NOMO-1 (cell line): ENCODE results near the gene CSNK2A3.
"Not testable (repeated sequence)": the region's sequence is repeated elsewhere in the genome, so short reads cannot be mapped to it uniquely, and the experiment has no call there.

Experiments used
- DNase-seq, 2 experiments: peaks; one replicate each; lab custom pipeline; 2025; ENCODE audit not compliant: unreplicated experiment in 2 of 2; lab: John Stamatoyannopoulos, UW

CSNK2A3 gene

DNA sequence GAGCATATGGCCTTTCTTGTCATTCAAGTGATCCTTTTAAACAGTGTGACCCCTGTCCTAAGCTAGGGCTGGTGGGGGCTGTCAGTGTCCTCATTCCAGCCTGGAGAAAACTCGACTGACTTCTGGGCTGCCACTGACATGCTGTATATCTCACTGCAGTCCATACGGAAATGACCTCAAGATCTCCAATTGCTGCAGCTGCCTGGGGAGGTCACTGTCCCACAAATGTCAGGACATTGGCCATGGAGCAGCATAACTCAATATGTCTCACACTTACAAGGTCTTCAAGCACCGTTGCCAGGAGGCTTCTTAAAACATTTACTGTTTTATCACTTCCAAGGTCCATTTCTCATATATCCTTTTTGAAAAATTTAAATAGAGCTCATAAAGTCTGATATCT lies 27.8 kb upstream of the CSNK2A3 start:
- DNase-seq, result no peak

DNA sequence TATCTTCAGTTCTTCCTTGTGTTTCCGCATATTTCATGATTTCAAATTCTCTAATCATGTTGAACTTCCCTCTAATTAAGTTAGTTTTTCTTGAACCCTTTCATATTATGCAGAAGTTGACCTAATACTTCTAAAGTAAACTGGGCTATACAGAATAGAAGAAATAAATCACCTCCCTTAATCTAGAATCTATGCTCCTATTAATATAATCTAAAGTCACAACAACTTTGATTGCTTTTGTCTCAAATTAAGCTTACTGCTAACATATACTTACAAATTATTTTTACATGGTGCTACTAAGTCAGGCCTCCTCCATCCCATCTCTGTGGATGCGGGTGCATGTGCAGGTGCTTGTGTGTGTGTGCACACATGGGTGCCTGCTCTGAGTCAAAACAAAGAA lies 27.3 kb upstream of the CSNK2A3 start:
- DNase-seq, result no peak

DNA sequence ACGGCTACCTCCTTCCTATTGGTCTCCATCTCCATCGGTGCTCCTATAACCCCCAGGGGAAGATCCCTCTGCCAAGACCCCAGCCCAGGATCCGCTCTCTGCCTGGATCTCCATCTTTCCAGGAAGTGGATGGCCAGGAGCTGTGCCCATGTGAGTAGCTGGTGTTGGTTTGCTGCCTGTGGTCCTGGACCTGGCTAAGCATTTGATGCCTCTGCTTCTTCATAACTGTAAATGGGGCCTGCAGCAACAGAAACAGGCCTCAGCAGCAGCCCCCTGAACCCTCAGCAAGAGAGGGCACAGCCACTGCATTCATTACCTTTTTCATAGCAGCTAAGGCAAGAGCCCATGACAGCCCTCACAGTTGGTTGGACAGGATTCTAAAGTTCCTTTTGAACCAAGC lies 26.6 kb upstream of the CSNK2A3 start:
- DNase-seq, result no peak

DNA sequence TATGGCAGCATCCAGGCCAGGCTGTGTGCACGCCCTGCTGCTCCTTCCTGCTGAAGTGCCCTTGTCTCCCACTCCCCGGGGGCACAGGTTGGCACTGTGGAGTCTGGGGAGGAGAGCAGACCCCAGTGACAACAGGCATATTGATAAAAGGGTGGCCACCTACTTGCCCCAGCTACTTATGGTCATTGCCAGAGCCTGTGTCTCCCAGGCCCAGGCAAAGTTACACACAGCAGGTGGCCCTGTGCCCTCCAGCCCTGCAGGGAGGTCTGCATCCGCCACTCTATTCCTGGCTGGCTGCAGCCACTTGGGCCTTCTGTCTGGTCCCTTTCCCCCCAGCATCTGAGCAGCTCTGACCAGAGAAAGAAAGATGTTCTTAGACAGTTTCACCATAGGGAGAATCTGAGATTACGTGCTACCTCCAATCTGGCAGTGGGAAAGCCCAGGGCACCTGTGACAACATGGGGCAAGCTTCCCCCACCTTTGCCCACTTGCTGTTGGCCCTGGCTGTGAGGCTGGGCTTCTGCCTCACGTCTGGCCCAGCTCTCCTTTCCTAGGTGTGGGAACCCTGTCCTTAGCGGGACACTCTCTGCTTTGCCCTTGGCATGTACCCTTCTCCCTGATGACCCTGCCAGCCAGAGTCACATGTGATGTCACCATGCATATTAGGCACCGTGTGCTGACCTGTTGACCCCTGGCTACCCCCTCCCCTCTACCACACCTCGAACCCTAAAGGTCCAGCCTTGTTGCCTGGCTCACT lies 25.3 kb upstream of the CSNK2A3 start:
- DNase-seq, result no peak

DNA sequence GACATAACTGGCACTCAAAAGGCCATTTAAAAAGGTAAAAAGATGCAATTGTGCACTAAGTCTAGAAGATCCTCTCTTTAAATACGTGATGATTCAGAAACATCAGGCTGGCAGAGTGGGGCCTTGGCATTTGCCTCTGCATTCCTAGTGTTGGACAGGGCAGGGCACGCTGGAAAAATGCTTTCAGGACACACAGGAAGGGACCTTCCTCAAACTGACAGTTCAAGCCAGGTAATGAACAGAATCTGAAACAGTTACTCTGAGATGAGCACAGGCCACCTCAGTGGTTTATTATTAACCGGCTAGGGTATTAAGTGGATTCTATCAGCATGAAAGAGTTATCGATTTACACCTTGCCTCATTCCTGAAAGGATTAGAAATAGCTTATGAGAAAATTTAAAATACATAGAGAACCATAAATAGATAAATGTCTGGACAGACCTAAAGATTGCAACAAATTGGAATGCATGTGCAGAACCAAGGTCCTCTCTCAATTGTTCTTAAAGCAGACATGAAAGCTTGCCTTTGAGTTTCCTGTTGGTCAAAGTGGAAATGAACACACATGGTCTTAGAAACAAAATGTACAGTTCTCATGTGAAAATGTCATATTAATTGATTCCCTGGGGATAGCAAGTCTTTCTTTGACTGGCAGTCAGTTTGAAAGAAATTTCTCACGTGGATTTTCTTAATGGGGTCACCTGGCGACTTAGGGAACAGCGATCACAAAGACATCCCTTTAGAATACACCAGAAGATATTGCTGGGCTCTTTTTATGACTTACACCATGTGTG lies 21.5 kb upstream of the CSNK2A3 start:
- DNase-seq, result no peak

DNA sequence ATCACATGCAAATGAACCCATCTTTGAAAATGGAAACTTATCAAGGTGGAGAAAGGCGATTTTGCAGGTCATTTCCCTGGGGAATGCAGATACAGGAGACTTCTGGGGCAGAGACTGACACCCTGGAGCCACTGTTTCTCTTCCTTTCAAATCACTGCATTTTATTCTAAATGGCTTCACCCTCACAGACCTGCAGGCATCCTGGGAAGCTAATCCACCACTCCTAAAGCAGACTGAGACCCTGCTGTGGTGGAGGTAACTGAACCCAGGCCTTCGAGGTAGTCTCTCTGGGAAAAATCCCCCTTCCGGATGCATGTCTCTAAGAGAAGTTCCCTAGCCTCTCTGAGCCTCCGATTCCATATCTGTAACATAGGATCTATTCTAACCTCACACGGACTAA lies 20.9 kb upstream of the CSNK2A3 start:
- no peak for DNase-seq

DNA sequence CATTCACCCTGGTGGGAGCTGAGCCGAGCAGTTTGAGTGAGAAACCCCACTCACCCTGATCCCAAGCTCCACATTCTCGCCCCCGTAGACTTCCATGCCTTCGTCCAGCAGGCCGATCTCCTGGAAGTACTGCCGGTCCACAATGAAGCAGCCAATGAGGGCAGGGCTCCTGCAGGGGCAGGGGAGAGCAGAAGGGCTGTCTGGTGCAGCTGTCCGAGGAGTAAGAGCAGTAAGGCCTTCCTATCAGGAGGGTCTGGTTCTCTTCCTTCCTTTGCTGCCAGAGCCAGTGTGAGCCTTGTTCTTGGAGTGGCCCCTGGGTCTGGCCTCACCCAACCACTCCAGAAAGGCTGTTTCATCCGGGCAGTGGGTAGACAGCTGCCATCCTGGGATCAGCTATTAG lies 19.4 kb upstream of the CSNK2A3 start:
- DNase-seq, result no peak

DNA sequence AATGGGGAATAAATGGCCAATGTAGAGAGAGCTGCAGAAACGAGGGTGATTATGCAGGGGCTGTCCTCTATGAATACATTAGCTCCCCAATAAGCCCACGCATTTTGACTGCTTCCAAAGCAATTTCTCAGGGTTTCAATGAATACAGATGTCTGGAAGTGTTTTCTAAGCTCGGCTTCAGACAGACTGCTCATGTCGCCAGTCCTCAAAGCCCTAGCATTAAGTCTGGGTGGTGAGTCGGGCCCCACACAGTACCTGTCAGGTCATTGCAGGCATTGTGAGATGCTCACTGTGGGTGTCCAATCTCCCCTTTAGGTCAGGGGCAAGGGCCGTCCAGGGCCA lies 17.9 kb upstream of the CSNK2A3 start:
- DNase-seq, result no peak

DNA sequence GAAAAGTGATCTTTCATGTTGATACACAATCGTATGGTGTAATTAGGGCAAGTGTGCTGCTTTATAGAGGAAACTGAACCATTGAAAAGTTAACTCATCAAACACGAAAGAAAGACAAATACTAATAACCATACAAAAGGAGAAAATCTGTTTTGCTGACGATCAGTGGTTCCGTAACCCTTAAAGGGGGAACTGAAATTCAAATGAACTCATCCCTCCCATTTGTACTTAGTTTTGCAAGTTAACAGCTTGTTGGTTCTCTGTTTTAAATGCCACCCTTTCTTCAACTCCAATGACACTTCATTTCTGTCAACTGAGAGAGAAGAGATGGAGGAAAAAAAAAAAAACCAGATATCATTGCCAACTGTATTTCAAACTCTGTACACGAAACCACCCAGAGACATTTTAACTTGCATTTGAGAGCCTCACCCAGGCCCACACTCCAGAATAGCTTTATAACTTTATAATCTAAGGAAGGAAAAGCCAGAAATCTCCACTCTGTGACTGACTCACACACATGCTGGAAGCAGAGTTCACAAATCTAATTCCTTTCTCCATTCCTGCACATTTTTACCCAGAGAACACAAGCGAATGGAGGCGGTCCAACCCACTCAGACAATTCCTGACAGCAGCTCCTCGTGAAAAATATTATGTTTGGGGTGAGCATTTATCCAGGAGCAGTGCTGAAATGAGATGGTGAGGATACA lies 17.4 kb upstream of the CSNK2A3 start:
- peak; percentile 61 to 87 for DNase-seq

DNA sequence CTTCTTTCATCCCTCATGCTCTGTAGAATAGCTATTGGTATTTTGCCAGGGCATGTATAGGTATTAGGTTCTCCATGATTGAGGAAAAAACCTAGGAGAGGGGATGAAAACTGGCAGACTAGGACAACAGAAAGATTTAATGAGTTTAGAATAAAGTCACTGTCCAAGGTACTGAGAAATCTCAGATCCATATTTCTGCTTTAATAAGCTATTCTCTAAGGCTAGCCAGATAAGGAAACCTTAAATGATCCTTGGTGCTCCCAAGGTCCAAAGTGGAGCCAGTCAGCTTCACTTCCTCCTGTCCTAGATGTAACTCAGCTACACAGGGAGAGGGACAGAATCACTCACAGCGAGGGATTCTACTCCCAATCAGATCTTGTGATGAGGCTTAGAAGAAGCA lies 13.7 kb upstream of the CSNK2A3 start:
- peak in 1 of 2 experiments; percentile 4 for DNase-seq

DNA sequence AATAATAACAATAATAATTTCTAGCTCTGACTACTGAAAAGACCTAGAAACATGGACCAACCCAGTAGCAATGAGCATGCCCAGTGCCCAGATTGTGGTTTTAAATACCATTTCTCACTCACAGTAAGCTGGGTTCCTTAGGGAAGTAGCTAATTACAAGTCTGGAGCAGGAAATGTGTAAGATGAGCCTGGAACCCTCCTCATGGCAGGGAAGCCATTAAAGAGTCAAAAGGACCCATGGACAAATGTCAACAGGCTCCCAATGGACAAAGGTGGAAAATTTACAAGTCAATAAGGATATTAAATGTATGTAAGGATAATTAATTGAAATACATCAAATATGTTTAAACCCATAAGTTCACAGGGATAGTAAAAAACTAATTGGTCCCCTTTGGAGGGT lies 10.6 kb upstream of the CSNK2A3 start:
- DNase-seq, result no peak

DNA sequence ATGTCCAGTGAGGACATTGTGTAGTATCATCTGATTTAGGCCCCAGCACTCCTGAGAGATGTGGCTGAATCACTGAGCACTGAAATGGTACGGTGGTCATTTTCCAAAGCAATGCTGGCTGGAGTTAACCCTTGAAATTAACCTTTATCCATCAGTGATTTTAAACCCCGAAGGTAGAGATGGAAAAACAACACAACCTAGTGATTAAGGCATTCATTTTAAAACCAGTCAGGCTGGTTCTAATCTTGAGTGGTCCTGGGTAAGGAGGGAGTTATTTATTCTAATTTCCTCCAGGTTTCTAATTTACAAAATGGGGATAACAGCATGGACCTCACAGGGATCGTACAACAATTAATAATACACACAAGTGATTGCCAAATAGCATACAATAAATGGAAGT lies 6.6 kb upstream of the CSNK2A3 start:
- no peak for DNase-seq

DNA sequence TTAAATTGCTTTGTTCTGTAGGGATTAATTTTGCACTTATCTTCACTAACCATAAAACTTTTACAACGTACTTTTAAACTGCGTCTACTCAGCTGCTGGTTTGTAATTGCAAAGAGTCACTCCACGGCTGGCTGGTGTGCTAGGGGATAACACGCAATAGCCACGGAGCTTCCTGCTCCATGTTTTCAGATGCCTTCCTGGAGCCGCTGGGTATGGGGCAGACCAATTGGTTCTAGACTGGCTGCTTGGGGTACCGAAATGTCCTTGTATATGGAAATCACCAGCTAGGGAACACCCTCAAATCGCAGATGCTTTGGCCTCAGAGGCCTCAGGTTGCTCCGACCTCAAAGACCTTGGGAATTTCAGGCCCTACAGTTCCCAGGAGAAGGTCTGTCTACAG lies 3.8 kb upstream of the CSNK2A3 start:
- DNase-seq, result no peak

DNA sequence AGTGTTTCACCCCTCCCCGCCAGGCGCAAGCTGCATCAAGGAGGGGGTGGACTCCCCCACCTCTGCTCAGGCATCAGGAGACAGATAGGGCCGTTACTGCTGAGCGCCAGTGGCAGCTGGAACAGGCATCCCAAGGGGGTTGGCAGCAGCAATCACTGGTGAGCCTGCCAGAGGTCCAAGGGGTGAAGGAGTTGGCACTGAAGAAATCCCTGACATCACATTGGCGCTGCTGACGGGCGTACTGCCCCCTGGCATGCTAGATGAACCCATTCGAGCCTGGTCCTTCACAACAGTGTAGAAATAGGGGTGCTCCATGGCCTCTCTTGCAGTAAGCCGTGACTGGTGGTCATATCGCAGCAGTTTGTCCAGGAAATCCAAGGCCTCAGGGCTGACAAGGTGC lies 1.2 kb downstream of the CSNK2A3 start:
- DNase-seq, result not testable (repeated sequence)

DNA sequence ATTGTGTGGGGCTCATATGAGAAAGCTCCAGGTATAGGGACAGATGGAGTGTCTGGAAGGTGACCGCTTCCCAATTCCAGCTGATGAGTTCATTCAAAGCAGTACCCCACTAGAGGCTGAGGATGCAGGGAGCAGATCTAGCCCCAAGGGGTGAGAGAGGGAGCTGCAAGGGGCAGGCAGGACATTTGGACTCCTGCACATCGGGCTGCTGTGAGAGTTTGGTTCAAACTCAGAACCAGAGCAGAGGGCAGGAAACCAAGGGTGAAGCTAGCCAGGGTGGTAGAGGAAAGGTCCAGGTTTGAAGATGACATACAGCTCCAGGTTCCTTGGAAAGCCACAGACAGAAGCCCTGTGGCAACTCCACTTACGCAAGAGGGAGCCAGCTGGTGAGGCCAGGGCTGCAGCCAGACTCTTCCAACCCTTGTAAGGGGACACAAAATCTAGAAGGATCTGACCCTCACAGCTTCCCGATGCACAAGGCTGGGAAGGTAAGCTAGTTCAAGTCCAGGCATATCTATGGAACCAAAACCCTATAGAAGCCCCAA lies 1.9 kb downstream of the CSNK2A3 start:
- no peak for DNase-seq

DNA sequence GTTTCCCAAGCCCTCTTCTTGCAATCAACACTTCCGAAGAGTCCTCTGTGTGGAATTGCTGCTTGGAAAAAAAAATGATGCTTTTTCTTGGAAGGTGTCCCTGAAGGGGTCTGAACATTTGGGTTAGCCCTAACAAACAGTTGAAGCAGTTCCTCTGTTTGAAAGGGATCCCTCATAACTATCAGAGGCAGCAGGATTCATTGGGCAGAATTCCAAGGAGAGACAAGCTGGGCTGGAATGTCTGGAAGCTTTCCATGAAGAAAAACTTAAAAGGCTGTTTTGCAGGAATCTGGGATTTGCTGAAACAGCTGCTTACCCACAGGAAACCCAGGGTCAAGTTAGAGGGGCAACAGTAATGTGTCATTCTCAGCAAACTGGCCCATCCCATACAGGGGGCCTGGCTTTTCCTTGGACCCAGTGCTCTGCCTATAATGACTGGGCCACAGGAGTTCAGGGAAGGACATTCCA lies 3.1 kb downstream of the CSNK2A3 start:
- DNase-seq, result no peak

DNA sequence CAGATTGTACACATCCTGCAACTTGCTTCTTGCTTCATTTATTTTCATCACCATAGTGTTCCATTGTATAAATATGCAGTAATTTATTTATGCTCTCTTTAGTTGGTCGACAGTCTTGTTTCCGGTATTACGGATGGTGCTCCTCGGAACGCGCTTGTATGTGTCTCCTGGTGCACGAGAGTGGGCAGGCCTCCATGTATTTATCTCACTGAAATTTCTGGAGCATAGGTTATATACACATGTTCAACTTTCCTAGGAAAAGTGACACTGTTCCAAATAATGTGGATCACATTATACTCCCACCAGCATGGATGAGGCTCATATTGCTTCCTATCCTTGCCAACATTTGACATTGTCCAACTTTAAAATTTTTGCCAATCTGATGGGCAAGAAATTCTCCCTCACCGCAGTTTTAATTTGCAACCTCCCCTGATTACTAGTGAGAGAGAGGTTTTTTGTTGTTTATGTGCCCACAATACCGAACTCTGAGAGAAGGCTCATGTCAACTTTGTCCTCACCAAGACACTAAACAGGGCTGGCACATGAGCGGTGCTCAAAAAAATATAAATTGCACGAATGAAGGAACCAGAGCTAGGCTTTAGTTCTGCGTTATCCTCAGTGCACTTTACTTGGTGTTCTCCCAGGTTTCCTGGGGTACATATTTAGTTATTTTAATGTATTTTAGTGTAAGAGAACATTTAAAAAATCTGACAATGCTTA lies 3.8 kb downstream of the CSNK2A3 start:
- no peak for DNase-seq

DNA sequence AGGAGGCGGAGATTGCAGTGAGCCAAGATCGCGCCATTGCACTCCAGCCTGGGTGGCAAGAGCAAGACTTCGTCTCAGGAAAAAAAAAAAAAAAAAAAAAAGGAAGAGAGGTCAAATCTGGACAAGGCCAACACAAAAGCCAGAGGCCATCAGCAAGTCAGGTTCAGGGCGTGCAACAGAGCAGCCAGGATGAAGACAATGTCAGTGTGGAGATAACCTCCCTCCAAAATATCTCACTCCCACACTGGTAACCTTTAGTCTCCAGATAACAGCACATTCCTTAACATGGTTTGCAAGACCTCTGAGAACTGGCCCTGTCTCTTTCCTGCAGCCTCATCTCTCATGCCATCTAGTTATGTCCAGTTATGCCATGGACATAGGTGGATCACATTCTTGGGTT lies 4.7 kb downstream of the CSNK2A3 start:
- no peak for DNase-seq

DNA sequence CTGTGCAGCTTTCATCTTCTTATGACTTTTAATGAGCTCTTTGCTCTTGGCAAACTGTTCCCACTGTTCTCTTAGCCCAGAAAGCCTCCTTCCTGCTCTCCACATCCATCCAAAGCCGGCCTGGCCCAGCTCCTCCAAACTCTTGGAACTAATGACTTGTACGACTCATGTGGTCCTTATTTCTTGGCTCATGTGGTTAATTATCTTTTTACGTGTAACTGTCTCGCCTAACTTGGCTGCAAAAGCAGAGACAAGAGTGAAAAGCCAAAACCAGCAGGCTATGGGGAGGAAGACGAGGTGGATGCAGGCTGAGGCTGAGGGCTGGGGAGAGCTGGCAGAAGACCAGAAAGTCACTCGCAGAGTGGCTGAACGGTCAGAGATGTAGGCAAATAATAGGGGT lies 5.5 kb downstream of the CSNK2A3 start:
- no peak for DNase-seq

DNA sequence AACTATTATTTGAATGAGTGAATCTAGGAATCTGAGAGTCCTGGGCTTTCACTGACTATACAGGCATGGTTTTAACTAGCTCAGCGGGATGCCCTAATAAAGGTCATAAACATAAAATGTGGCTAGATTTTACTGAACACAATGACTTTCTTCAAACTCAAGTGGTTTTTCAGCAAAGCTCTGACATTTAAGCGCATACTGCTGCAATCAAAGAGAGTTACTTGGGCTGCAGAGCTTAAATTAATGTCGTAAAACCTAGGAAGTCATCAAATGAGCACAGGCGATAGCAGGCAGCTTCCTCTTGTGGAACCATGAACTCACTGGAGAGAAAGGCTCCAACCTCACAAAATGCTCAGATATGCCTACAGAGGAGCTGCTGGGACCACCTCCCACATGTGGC lies 6.7 kb downstream of the CSNK2A3 start:
- no peak for DNase-seq

DNA sequence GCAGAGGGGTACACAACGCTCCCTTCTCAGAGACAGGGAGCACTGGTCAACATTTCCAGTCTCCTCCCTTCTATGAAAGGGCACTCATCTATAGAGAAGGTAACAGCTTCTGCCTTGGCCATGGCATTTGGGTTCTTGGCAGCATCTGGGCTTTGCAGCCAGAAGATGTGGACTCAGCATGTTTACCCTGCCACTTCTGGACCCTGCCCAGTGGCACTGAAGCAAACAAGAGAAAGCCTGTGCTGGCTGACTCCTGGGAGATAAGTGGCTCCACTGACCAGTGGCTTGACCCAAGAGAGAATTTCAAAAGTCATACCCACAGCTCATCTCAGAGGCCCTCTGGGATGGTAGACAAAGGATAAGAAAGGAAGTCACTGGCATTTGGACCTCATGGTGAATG lies 8.0 kb downstream of the CSNK2A3 start:
- DNase-seq, result no peak
